CD4-positive, CD25-positive, alpha-beta regulatory T cell (primary cell): ENCODE results near the gene HLTF. TPM values are rescaled to one million over a fixed set of nuclear protein-coding genes. Genes with fewer than 3 reads are reported as not detected.

Source experiments
- ATAC-seq, 2 donors: fragments of 150-1000 bp; cut with Tn5 transposase; one replicate each; pipeline ENCODE4 v1.10.0; 2021; ENCODE audit warnings: low read depth in 2 of 2, moderate number of reproducible peaks in 2 of 2, moderate library complexity in 1 of 2
- DNase-seq, 3 donors: peaks; one replicate each; pipeline versions ENCODE4 v3.0.0 to v3.0.0-alpha.2; 2012 to 2022; ENCODE audit warnings: mixed read lengths in 1 of 3
- H3K27ac ChIP-seq: one replicate; pipeline ENCODE4 v1.7.0; 2013; ENCODE audit warnings: mild to moderate bottlenecking, low read length; ENCODE audit not compliant: insufficient read depth, poor library complexity, severe bottlenecking
- H3K27me3 ChIP-seq: one replicate; pipeline ENCODE4 v1.7.0; 2013; ENCODE audit warnings: low read length; ENCODE audit not compliant: control insufficient read depth, insufficient read depth
- H3K36me3 ChIP-seq: one replicate; pipeline ENCODE4 v1.7.0; 2013; ENCODE audit warnings: mild to moderate bottlenecking, low read length, moderate library complexity; ENCODE audit not compliant: control insufficient read depth, insufficient read depth
- H3K4me1 ChIP-seq: 2 replicates; pipeline ENCODE4 v1.7.0; 2013; ENCODE audit warnings: mild to moderate bottlenecking, low read length; ENCODE audit not compliant: insufficient read depth, control insufficient read depth, poor library complexity, severe bottlenecking
- H3K4me3 ChIP-seq: one replicate; pipeline ENCODE4 v1.7.0; 2013; ENCODE audit warnings: low read depth, mild to moderate bottlenecking, low read length, moderate library complexity
- H3K9me3 ChIP-seq, 2 experiments: 1 replicate in 1 of 2; 2 replicates in 1 of 2; pipeline ENCODE4 v1.7.0; 2013; ENCODE audit warnings: low read length in 2 of 2, mild to moderate bottlenecking in 1 of 2, moderate library complexity in 1 of 2; ENCODE audit not compliant: control insufficient read depth in 2 of 2
- H3K27ac Mint-ChIP-seq, 3 donors: one replicate each; pipeline ENCODE4 v1.8.0; 2020 to 2022; ENCODE audit warnings: mild to moderate bottlenecking in 3 of 3, mixed read lengths in 3 of 3, moderate library complexity in 2 of 3
- H3K27me3 Mint-ChIP-seq: one replicate; pipeline ENCODE4 v1.8.0; 2022; ENCODE audit warnings: mild to moderate bottlenecking, mixed read lengths
- H3K36me3 Mint-ChIP-seq: one replicate; pipeline ENCODE4 v1.8.0; 2020; ENCODE audit warnings: mixed read lengths
- H3K4me1 Mint-ChIP-seq, 4 donors: one replicate each; pipeline ENCODE4 v1.8.0; 2020 to 2022; ENCODE audit warnings: mixed read lengths in 4 of 4, mild to moderate bottlenecking in 1 of 4
- H3K4me3 Mint-ChIP-seq, 4 donors: one replicate each; pipeline ENCODE4 v1.8.0; 2020 to 2022; ENCODE audit warnings: mild to moderate bottlenecking in 4 of 4, mixed read lengths in 4 of 4, moderate library complexity in 3 of 4
- H3K9me3 Mint-ChIP-seq, 7 donors: one replicate each; pipeline ENCODE4 v1.8.0; 2020 to 2022; ENCODE audit warnings: mixed read lengths in 7 of 7, mild to moderate bottlenecking in 3 of 7, moderate library complexity in 2 of 7
- polyA plus RNA-seq, 4 donors: library from polyadenylated mRNA; unstranded; fragments of 300-500 nt; fragmentation: Illumina TruSeq; gene quantifications; one replicate each; pipeline ENCODE4 v1.2.3, GENCODE V29; 2021
- total RNA-seq: library from RNA; stranded (reverse); gene quantifications from one replicate; pipeline ENCODE4 v1.2.3, GENCODE V29; 2022

Gene HLTF
- total RNA-seq, result 9.8 TPM
- 10 to 100 TPM; 14.9 to 18.9 (median 17.8) TPM for polyA plus RNA-seq

- Histone ChIP-seq H3K4me3 (peak within 1 kb of the TSS; percentile 95), H3K27ac (peak within 1 kb of the TSS; percentile 63), H3K9me3 (no peaks in the 10 kb centered on the region), H3K27me3 (no peaks in the 10 kb centered on the region), H3K36me3 (no peaks in the 10 kb centered on the region), H3K4me1 (peaks cover 7% of the 10 kb centered on the region)
- Mint-ChIP-seq H3K9me3 (no peaks in the 10 kb centered on the region), H3K27me3 (no peaks in the 10 kb centered on the region), H3K4me1 (peaks cover 6 to 24% (median 16%) of the 10 kb centered on the region in 4 donors), H3K36me3 (peaks cover 6% of the 10 kb centered on the region), H3K4me3 (peak within 1 kb of the TSS; percentile 97 to 98 (median 98)), H3K27ac (peak within 1 kb of the TSS; percentile 61 to 91 (median 90))
- DNase-seq (peak; percentile 83 to 96 (median 89)), ATAC-seq (peak; percentile 97 to 99)
Observed at GRCh38 chr3:149086232-149086988, at the start of gene HLTF. Gene HLTF (minus strand): TSS chr3:149086533. CDS start chr3:149086336, 197 bp downstream.

DNA sequence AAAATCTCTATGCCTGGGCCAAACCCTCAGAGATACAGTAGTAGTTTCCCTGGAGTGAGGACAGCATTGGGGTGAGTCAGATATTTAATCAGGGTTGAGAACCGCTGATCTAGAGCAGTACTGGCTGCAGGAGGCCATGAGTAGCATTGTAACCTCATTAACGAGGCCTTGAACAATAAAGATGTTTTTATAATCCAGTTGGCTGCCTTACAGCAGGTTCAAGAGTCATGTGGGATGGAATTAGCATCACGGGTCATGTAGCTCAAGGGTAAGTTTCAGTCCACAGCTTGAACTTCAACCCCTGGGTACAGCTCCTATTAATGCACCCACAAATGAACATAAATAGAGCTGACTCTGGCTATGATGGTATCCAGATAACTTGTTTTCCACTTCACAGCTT lies 48.2 kb upstream of the HLTF start:
- no peak for ATAC-seq
- H3K4me3 Mint-ChIP-seq, result no peak overlapping the region

DNA sequence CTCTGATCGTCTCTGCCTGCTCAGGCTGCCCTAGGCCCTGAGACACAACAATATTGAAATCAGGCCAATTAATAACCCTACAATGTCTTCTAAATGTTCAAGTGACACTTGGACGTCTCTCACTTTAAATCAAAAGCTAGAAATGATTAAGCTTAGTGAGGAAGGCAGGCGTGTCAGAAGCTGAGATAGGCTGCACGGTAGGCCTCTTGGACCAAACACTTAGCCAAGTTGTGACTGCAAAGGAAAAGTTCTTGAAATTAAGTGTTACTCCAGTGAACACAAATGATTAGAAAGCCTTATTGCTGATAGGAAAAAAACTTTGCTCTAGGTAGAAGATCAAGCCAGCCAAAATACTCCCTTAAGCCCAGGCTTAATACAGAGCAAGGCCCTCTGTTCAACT lies 45.3 kb upstream of the HLTF start:
- Mint-ChIP-seq H3K9me3 (peaks cover 0 to 1% (median 0%) of the 10 kb centered on the region in 7 donors), H3K36me3 (peaks cover 12% of the 10 kb centered on the region), H3K27ac (peak overlapping the region; percentile 72 to 94 (median 93)), H3K27me3 (peaks cover 12% of the 10 kb centered on the region), H3K4me1 (peaks cover 25 to 63% (median 53%) of the 10 kb centered on the region in 4 donors), H3K4me3 (peak overlapping the region; percentile 93 to 96 (median 94))
- no peaks in the 10 kb centered on the region for H3K9me3 ChIP-seq
- peaks cover 2% of the 10 kb centered on the region for H3K27me3 ChIP-seq
- peaks cover 5% of the 10 kb centered on the region for H3K36me3 ChIP-seq
- H3K27ac ChIP-seq, result peak overlapping the region; percentile 39
- H3K4me1 ChIP-seq, result peaks cover 33% of the 10 kb centered on the region
- no peak for ATAC-seq
- no peak for DNase-seq
- peak overlapping the region; percentile 87 for H3K4me3 ChIP-seq

More for the DNA sequence above, 48.2 kb upstream of the HLTF start:
- Histone ChIP-seq H3K36me3 (peaks cover 5% of the 10 kb centered on the region), H3K27ac (no peak overlapping the region), H3K4me1 (peaks cover 24% of the 10 kb centered on the region), H3K4me3 (no peak overlapping the region), H3K27me3 (no peaks in the 10 kb centered on the region), H3K9me3 (no peaks in the 10 kb centered on the region)
- Mint-ChIP-seq H3K27ac (no peak overlapping the region), H3K4me1 (peaks cover 37 to 71% (median 55%) of the 10 kb centered on the region in 4 donors), H3K9me3 (peaks cover 0 to 1% (median 0%) of the 10 kb centered on the region in 7 donors), H3K27me3 (no peaks in the 10 kb centered on the region), H3K36me3 (peaks cover 12% of the 10 kb centered on the region)
- no peak for DNase-seq

DNA sequence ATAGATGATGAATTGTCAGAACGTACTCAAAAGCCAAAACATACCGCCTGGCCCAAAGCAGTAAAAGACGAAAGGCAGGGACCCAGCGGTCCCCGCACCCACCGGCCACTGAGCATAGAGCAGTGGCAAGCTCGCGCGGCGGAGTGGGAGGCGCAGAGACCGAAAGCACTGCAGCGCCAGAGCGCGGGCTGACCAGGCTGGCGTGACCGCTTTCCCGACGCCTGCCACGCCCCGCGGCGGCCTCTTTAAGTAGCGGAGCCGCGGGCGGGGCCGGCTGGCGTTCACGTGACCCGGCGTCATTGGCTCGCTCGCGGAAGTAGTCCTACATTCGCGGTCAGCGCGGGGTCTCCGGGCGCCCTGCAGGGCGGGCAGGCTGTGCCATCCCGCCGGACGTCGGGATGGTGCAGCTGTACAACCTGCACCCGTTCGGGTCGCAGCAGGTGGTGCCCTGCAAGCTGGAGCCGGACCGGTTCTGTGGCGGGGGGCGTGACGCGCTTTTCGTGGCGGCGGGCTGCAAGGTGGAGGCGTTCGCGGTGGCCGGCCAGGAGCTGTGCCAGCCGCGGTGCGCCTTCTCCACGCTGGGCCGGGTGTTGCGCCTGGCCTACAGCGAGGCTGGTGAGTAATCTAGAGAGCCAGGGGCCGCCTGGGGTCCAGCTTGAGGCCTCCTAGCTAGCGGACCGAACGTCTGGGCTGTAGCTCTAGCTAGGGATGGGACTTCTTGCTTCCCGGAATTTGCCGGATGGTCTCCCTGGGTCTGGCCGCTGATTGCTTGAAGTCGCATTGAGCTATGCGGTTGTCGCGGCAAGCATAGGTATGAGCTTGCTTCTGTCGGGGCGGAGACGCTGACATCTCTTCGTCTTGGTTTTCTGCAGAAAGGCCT lies 43.2 kb upstream of the HLTF start, which contains the start of gene HPS3:
Gene HPS3, plus strand, starts transcription at position 313 of the 880 bp plus-strand sequence. Its CDS starts 86 bp downstream, at position 399.
- Histone ChIP-seq H3K4me3 (peak within 1 kb of the TSS; percentile 87), H3K36me3 (peaks cover 2% of the 10 kb centered on the region), H3K4me1 (peaks cover 33% of the 10 kb centered on the region), H3K9me3 (no peaks in the 10 kb centered on the region), H3K27ac (peak within 1 kb of the TSS; percentile 73), H3K27me3 (peaks cover 5% of the 10 kb centered on the region)
- H3K27me3 Mint-ChIP-seq, result peaks cover 29% of the 10 kb centered on the region
- H3K4me1 Mint-ChIP-seq, result peaks cover 21 to 50% (median 42%) of the 10 kb centered on the region in 4 donors
- peaks cover 9% of the 10 kb centered on the region for H3K36me3 Mint-ChIP-seq
- H3K9me3 Mint-ChIP-seq, result peaks cover 0 to 1% (median 0%) of the 10 kb centered on the region in 7 donors
- H3K27ac Mint-ChIP-seq, result peak within 1 kb of the TSS; percentile 92 to 94 (median 93)
- peak; percentile 79 to 91 (median 82) for DNase-seq
- ATAC-seq, result peak; percentile 86 to 87
- peak within 1 kb of the TSS; percentile 93 to 96 (median 94) for H3K4me3 Mint-ChIP-seq

- DNase-seq (no peak), ATAC-seq (no peak)
- H3K9me3 Mint-ChIP-seq, result peaks cover 0 to 1% (median 0%) of the 10 kb centered on the region in 7 donors
- peaks cover 21 to 50% (median 37%) of the 10 kb centered on the region in 4 donors for H3K4me1 Mint-ChIP-seq
- H3K9me3 ChIP-seq, result no peaks in the 10 kb centered on the region
- peak overlapping the region; percentile 92 to 94 (median 93) for H3K27ac Mint-ChIP-seq
- H3K36me3 Mint-ChIP-seq, result peaks cover 9% of the 10 kb centered on the region
- peak overlapping the region; percentile 73 for H3K27ac ChIP-seq
- peak overlapping the region; percentile 87 for H3K4me3 ChIP-seq
- peaks cover 5% of the 10 kb centered on the region for H3K27me3 ChIP-seq
- peaks cover 36% of the 10 kb centered on the region for H3K27me3 Mint-ChIP-seq
- H3K4me3 Mint-ChIP-seq, result peak overlapping the region; percentile 93 to 96 (median 94)
- H3K36me3 ChIP-seq, result peaks cover under 1% of the 10 kb centered on the region
- H3K4me1 ChIP-seq, result peaks cover 33% of the 10 kb centered on the region
Observed at GRCh38 chr3:149128821-149129220, 42.5 kb upstream of the HLTF start.

GRCh38 chr3:149122721-149123578 lies 36.6 kb upstream of the HLTF start:
- no peaks in the 10 kb centered on the region for H3K4me1 ChIP-seq
- DNase-seq (no peak), ATAC-seq (no peak)
- no peaks in the 10 kb centered on the region for H3K36me3 Mint-ChIP-seq
- H3K27ac ChIP-seq, result no peak overlapping the region
- no peaks in the 10 kb centered on the region for H3K36me3 ChIP-seq
- no peaks in the 10 kb centered on the region for H3K9me3 Mint-ChIP-seq
- H3K4me3 ChIP-seq, result no peak overlapping the region
- peaks cover 5% of the 10 kb centered on the region for H3K27me3 ChIP-seq
- no peaks in the 10 kb centered on the region for H3K9me3 ChIP-seq
- H3K4me3 Mint-ChIP-seq, result no peak overlapping the region
- H3K27me3 Mint-ChIP-seq, result peaks cover 39% of the 10 kb centered on the region
- no peak overlapping the region for H3K27ac Mint-ChIP-seq
- peaks cover 0 to 12% (median 6%) of the 10 kb centered on the region in 4 donors for H3K4me1 Mint-ChIP-seq
